ENCODE results near the gene CSNK2A1.

Gene CSNK2A1

GRCh38 chr20:564192-564591, 20.6 kb upstream of the CSNK2A1 start:
- DNase-seq (ENCODE audit: low spot score) = no peak

- no peak for DNase-seq (ENCODE audit: low spot score)
These were observed 19.6 kb upstream of the CSNK2A1 start for GRCh38 chr20:563187-563586.

- DNase-seq (ENCODE audit: low spot score) = no peak
These were observed 18.8 kb upstream of the CSNK2A1 start for GRCh38 chr20:562232-562897.

- DNase-seq (ENCODE audit: low spot score) = no peak
These were observed 18.0 kb upstream of the CSNK2A1 start for GRCh38 chr20:561437-562231.

DNA sequence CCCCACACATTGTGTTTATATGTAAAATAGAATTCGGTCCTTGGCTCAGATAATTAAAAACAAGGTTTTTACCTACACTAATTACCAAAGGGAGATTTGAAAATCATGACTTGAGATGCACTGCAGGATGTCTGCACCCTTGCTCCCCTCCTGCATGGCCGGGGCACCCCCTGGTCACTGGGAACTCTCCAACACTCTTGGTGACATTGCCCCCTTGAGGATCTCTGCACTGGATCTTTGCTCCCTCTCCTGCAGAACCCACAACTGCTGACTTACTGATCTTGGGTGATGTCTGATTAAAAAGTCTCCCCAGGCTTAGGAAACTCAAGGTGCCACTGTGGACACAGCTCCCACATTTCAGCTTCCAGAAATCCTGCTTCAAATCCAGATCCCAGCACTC, 17.1 kb upstream of the CSNK2A1 start:
- DNase-seq (ENCODE audit: low spot score) = no peak

DNA sequence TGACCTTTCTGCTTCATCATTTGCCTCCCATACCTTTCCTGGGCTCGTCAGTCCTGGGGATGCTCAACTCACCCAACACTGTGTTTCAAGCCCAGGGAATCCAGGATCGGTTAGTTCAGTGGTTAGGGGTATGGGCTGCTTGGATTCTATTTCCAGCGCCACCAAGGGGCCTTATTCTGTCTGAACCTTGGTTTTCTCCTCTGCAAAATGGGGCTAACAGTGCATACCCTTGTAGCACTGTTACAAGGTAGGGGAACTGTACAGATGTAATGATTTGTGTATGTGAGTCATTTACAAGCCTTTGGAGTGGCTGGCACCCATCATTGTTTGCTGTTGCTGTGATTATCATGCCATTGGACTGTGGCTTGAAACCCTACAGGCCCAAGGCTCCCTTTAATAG, 14.5 kb upstream of the CSNK2A1 start:
- no peak for DNase-seq (ENCODE audit: low spot score)

DNA sequence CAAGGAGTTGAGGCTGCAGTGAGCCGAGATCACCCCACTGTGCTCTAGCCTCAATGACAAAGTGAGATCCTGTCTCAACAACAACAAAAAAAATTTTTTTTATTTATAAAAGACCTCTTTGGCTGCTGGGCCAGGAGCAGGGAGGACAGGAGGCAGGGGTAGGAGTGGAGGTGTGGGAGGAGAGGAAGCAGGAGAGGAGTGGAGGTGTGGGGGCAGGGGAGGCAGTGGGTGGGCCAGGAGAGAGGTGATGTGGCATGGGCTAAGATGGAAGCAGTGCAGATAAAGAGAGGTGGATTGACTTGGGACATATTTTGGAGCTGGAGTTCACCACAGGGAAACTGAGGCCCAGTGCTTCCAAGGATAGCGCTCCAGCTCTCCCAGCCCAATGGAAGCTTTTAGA, 13.4 kb upstream of the CSNK2A1 start:
- DNase-seq (ENCODE audit: low spot score) = no peak

- no peak for DNase-seq (ENCODE audit: low spot score)
These were observed 12.4 kb upstream of the CSNK2A1 start for GRCh38 chr20:555976-556385.

GRCh38 chr20:550611-551010, 7.0 kb upstream of the CSNK2A1 start:
- DNase-seq (ENCODE audit: low spot score) = no peak

DNA sequence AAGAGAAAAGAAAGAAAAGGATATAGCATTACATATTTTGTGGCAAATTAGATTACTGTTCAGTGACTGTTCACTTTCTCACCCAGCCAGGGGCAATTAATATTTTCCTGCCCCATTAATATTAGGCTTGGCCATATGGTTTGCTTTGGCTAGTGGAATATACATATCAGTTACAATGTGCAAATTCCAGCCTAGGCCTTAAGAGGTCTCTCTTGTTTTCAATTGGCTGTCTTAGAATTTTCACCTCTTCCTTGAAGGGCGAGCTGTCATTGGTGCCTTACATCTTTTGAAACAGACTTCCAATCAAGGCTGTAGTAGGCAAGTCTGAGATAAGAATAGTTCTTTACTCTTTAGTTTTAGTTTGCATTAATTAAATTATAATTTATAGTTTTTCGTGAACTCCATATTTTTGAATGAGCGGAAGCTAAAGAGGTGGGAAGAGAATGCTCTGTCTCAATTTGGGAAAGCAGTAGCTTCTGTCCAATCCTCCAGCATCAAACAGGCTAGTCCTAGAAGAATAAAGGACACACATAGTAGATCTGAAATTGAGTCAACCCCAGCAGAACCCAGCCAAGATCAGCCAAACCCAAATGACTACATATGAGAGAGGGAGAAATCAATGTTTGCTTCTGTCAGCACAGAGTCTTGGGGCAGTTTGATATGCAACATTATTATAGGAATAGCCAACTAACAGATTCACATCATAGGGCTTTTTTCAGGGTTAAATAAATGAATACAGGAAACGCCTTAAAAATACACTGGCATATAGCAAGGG, 6.3 kb upstream of the CSNK2A1 start:
- no peak for DNase-seq (ENCODE audit: low spot score)

GRCh38 chr20:548906-549305, 5.3 kb upstream of the CSNK2A1 start:
- no peak for DNase-seq (ENCODE audit: low spot score)

GRCh38 chr20:547394-547793, 3.8 kb upstream of the CSNK2A1 start:
- no peak for DNase-seq (ENCODE audit: low spot score)

- DNase-seq (ENCODE audit: low spot score) = no peak
These were observed 2.8 kb upstream of the CSNK2A1 start for GRCh38 chr20:546353-546752.

DNA sequence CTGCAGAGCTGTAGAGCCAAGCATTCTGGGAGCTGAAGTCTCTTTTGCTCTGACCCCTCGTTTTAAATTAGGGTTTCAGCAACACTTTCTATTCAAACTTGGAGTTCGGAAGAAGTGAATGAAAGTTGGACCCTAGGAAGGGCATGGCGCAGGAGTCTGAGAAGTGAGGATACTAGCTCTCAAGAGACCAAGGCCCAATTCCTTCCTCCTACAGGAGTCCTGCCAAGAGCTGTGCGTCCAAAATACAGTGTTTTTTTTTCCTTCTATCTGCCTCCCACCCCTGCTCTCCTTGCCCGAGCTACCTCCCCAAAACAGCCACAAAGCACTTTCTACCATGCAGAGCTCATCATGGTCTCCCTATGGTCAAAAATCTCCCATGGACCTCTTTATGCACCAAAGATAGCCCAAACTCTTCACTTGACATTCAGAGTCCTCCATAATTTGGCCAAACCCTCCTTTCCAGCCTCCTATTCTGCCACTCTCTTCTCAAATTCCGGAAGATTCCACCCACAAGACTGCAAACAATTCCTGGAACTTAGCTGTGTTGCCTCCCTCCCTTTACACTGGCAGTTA, 649 bp upstream of the CSNK2A1 start:
- no peak for DNase-seq (ENCODE audit: low spot score)

DNA sequence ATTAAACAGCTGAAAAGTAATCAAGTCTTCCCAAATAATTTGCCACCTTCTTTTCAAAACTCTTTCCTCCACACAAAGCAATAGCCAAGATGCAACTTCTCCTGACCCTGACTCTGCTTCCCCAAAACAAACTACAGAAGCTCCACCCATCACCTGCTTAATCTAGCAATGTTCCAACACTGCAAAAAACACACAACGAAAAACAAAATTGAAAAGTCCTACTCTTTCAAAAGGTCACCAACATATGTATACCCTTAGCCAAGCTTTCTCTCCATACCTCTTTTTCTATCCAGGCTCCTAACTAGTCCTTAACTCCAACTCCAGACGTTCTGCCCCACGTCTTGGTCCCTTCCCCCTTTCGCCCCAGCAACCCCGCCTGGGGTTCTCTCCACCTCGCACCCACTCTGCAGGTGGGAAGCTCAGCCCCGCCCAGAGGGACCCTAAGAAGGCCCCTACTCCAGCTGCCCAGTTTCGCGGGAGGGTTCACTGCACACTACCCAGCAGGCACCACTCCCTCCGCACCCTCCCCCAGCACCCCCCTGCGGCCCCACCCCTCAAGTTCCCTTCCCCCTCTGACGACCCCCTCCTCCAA, 717 bp downstream of the CSNK2A1 start:
- DNase-seq (ENCODE audit: low spot score) = no peak

DNA sequence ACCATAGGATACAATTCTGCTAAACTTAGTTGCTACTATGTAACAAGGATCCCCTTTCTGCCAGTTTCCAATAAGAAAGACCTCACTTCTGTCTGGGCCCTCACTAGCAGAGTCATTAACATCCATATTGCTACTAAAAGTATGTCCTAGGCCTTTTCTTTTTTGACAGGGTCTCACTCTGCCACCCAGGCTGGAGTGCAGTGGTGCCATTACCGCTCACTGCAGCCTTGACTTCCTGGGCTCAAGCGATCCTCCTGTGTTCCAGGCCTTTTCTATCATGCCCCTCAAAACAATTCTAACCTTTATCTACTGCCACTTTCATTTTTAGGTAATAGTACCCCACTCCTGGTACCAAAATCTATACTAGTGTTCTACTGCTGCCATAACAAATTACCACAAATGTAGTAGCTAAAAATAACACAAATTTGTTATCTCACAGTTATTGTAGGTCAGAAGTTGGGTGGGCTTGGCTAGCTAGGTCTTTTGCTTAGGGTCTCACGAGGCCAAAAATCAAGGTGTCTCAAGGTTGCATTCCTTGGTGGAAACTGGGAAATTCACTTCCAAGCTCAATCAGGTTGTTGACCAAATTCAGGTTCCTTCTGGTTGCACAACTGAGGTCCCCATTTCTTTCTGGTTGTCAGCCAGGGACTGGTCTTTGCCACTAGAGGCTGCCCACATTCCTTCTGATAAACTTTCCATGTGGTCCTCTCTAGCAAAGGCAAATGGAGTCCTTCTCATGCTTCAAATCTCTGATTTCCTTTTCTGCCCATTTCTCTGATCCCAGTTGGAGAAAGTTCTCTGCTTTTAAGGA, 3.0 kb downstream of the CSNK2A1 start:
- no peak for DNase-seq (ENCODE audit: low spot score)

DNA sequence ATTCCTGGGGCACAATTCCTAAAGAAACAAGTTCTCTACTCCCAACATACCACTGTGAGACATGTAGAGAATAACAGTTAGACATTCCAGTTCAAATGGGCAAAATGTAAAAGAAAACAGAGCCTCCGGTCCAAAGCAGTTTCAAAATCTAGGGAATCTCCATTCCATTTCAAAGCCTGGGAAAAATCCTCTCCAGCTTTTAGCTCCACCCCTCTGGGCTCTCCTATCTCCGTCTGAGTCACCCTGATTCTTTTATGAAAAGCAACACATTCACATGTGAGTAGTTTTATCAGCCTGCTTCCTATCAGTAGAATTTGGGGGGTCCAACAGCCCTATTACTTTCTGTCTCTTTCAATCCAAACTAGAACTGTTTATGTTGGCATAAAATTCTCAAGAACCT, 3.7 kb downstream of the CSNK2A1 start:
- no peak for DNase-seq (ENCODE audit: low spot score)

DNA sequence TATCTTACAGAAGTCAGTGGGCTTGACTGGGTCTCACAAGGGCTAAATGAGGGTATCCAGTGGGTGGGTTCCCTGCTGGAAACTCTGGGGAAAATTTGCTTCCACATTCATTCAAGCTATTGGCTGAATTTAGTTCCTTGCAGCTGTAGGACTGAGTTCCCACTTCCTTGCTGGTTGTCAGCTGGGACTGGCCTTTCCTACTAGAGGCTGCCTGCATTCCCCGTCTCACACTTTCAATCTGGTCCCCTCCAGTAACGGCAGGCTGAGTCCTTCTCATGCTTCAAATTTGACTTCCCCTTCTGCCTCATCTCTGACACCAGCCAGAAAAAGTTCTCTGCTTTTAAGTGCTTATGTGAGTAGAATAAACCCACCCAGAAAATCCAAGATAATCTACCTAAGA, 4.4 kb downstream of the CSNK2A1 start:
- DNase-seq (ENCODE audit: low spot score) = no peak

DNA sequence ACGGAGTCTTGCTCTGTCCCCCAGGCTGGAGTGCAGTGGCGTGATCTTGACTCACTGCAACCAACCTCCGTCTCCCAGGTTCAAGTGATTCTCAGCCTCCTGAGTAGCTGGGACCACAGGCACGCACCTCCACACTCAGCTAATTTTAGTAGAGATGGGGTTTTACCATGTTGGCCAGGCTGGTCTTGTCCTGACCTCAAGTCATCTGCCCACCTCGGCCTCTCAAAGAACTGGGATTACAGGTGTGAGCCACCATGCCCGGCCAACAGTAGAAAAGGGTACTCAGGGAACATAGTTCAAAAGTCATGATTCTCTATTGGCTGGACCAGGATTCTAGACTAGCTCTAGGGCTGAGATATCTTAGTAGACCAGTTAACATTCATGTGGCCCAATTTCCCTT, 5.6 kb downstream of the CSNK2A1 start:
- no peak for DNase-seq (ENCODE audit: low spot score)

DNA sequence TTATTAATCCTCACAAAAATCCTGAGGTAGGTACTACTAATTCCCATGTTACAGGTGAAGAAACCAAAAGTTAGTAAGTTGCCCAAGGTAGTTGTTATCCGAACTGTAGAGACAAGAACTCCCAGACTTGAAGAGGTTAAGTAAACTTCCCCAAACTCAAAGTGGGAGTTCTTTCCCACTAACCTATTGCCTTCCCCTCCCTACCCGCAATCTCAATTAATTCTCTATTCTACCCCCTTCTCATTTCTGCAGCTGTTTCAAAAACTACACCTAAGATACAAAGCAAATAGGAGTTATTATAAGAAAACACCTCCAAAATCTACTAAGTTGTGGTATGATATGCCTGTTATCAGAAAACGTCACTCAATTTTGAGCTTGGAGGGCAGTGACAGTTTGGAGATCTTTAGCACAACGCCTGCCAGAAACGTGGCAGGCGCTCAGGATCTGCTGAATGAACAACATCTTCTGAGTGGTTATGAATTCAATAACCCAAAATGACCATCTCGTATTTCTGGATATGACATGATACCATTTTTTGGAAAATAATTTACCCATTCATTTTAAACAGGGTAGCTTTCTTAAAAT, 7.1 kb downstream of the CSNK2A1 start:
- DNase-seq (ENCODE audit: low spot score) = no peak

- DNase-seq (ENCODE audit: low spot score) = no peak
These were observed 7.6 kb downstream of the CSNK2A1 start for GRCh38 chr20:535958-536357.

All from putamen (tissue), 1 donor.